H1 (cell line): ENCODE results near the gene DYNLT5. TPM values are rescaled to one million over a fixed set of nuclear protein-coding genes. Genes with fewer than 3 reads are reported as not detected.

ENCODE experiments used
- ASH2L ChIP-seq: fragments of 200-600, 300-600 bp; sonication (generic); IDR thresholded peaks from one replicate; pipeline ENCODE4 v1.7.1; 2017; ENCODE audit warnings: low read length
- CEBPB ChIP-seq: IDR thresholded peaks from 2 replicates; pipeline ENCODE4 v1.6.1; 2012; ENCODE audit warnings: low read depth, low read length
- CHD1 ChIP-seq: IDR thresholded peaks from 2 replicates; pipeline ENCODE4 v1.6.1; 2012; ENCODE audit warnings: low read depth, low read length, improper control_type of control experiment
- FOSL1 ChIP-seq: IDR thresholded peaks from 2 replicates; pipeline ENCODE4 v1.6.1; 2011; ENCODE audit warnings: mild to moderate bottlenecking, low read depth, low read length, moderate library complexity; ENCODE audit not compliant: insufficient read depth
- JUND ChIP-seq: IDR thresholded peaks from 2 replicates; pipeline ENCODE4 v1.6.1; 2011; ENCODE audit warnings: mild to moderate bottlenecking, improper control_type of control experiment, low read length
- KDM1A ChIP-seq: fragments of 200-600, 300-600 bp; sonication (generic); IDR thresholded peaks from 2 replicates; pipeline ENCODE4 v1.7.1; 2016; ENCODE audit warnings: mild to moderate bottlenecking, low read length, borderline replicate concordance
- KDM5A ChIP-seq: fragments of 200-600 bp; IDR thresholded peaks from 2 replicates; pipeline ENCODE4 v1.7.1; 2012; ENCODE audit warnings: mild to moderate bottlenecking, low read length, inconsistent platforms, mixed read lengths
- NANOG ChIP-seq: IDR thresholded peaks from 2 replicates; pipeline ENCODE4 v1.6.1; 2011; ENCODE audit warnings: low read length, low read depth, mild to moderate bottlenecking, inconsistent platforms; ENCODE audit not compliant: insufficient read depth, poor library complexity, severe bottlenecking
- NRF1 ChIP-seq: IDR thresholded peaks from 2 replicates; pipeline ENCODE4 v1.6.1; 2011; ENCODE audit warnings: mild to moderate bottlenecking, low read depth, low read length, improper control_type of control experiment
- RBBP5 ChIP-seq: IDR thresholded peaks from 2 replicates; pipeline ENCODE4 v1.7.1; 2012; ENCODE audit warnings: low read depth, mild to moderate bottlenecking, inconsistent platforms, low read length, moderate library complexity, borderline replicate concordance
- RFX5 ChIP-seq: IDR thresholded peaks from 2 replicates; pipeline ENCODE4 v1.6.1; 2011; ENCODE audit warnings: low read depth, low read length, improper control_type of control experiment, borderline replicate concordance
- RNF2 ChIP-seq: fragments of 200-900, 300-1000 bp; sonication (generic); IDR thresholded peaks from 2 replicates; pipeline ENCODE4 v1.7.1; 2016; ENCODE audit warnings: borderline replicate concordance, low read depth, mild to moderate bottlenecking, antibody characterized with exemption, low read length; ENCODE audit not compliant: poor library complexity, severe bottlenecking; ENCODE audit errors: missing control alignments
- SIRT6 ChIP-seq: IDR thresholded peaks from one replicate; pipeline ENCODE4 v1.7.1; 2012; ENCODE audit warnings: low read length, inconsistent platforms
- SP1 ChIP-seq: IDR thresholded peaks from 2 replicates; pipeline ENCODE4 v1.6.1; 2011; ENCODE audit warnings: low read depth, low read length
- SP4 ChIP-seq: IDR thresholded peaks from 2 replicates; pipeline ENCODE4 v1.6.1; 2012; ENCODE audit warnings: low read length, inconsistent platforms
- SRF ChIP-seq: IDR thresholded peaks from 2 replicates; pipeline ENCODE4 v1.6.1; 2011; ENCODE audit warnings: mild to moderate bottlenecking, low read depth, low read length, moderate library complexity
- SUZ12 ChIP-seq: fragments of 200-600 bp; sonication (generic); IDR thresholded peaks from 2 replicates; pipeline ENCODE4 v1.6.1; 2012; ENCODE audit warnings: mild to moderate bottlenecking, inconsistent platforms, low read length, moderate library complexity, mixed read lengths
- TCF12 ChIP-seq: IDR thresholded peaks from 2 replicates; pipeline ENCODE4 v1.6.1; 2011; ENCODE audit warnings: low read depth, mild to moderate bottlenecking, low read length
- TEAD4 ChIP-seq: IDR thresholded peaks from 2 replicates; pipeline ENCODE4 v1.6.1; 2012; ENCODE audit warnings: low read depth, low read length, inconsistent platforms, mixed read lengths
- polyA plus RNA-seq, 7 experiments: library from polyadenylated mRNA; depleted of rRNA in 3 of 7; stranded (reverse) in 5 of 7; unstranded in 2 of 7; fragments of >200 nt in 5 of 7; fragments of 200-250 nt in 2 of 7; gene quantifications; 1 replicate in 5 of 7; 2 replicates in 1 of 7; 4 replicates in 1 of 7; pipeline versions ENCODE4 v1.2.1 to v1.2.3, GENCODE V29; 2011 to 2013; ENCODE audit warnings: missing spikeins in 2 of 7, mixed read lengths in 2 of 7
- total RNA-seq: library from RNA; stranded (reverse); fragmentation: NEBNext Ultra II Directional; extraction: Animal tissue kit (Norgen Biotek cat#: 25700); gene quantifications from 2 replicates; pipeline ENCODE4 v1.2.1, GENCODE V29; 2021
- TF ChIP-seq, protein P1 (sequence below): IDR thresholded peaks from 2 replicates; pipeline ENCODE4 v1.6.1; 2012; ENCODE audit warnings: inconsistent platforms
- TF ChIP-seq, protein P2 (sequence below), 3 experiments: IDR thresholded peaks; 1 replicate in 2 of 3; 2 replicates in 1 of 3; pipeline versions ENCODE4 v1.5.1 to v1.6.1; 2011; ENCODE audit warnings: low read length in 3 of 3, mild to moderate bottlenecking in 3 of 3, inconsistent platforms in 2 of 3, low read depth in 1 of 3, moderate library complexity in 1 of 3; ENCODE audit not compliant: insufficient read depth in 1 of 3; ENCODE audit errors: control extremely low read depth in 1 of 3
- TF ChIP-seq, protein P3 (sequence below): IDR thresholded peaks from 2 replicates; pipeline ENCODE4 v1.6.1; 2012; ENCODE audit warnings: inconsistent platforms

Gene DYNLT5
- total and polyA plus RNA-seq, 2 of the 8 experiments (the other 6 are each of a cell fraction or from before 2014, with no cell fraction given): 0.93 to 1.5 TPM

DNA sequence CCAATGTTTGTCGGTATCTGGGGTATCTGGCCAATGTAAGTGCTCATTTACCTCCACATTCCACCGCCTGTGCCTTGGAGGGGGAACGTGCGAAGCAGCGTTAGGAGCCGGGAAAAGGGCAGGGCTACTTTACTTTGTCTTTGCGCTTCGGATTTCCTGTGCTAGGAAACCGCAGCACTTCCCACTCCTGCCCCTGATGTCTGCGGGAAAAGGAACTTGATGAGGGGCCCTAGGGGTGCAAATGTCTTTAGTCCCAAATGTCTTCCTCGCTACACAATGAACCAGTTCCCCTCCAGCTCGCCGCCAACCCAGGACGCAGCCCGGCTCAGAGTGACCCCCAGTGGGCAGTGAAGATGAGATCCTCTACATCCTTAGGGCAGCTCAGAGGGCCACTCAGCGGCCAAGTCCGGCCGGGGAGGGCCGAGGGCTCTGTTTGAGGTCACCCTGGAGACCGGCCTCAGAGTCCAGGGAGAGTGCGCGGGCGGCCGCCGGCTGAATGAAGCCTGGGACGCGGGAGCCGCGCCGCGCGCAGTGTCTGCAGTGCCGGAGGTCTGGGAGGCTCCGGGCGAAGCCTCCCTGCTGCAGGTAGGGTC lies at the start of gene DYNLT5 (continued):
- TF ChIP-seq RNF2: no peak
- no peak for TF ChIP-seq SIRT6
- TF ChIP-seq TEAD4: peak; percentile 68
- no peak for TF ChIP-seq FOSL1
- no peak for TF ChIP-seq CHD1
- no peak for TF ChIP-seq NANOG
- no peak for TF ChIP-seq SP4
- no peak for TF ChIP-seq JUND
- no peak for TF ChIP-seq SP1
- TF ChIP-seq, protein P1, sequence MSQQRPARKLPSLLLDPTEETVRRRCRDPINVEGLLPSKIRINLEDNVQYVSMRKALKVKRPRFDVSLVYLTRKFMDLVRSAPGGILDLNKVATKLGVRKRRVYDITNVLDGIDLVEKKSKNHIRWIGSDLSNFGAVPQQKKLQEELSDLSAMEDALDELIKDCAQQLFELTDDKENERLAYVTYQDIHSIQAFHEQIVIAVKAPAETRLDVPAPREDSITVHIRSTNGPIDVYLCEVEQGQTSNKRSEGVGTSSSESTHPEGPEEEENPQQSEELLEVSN: peak; percentile 75
- peak; percentile 77; the same call in 1 of the 2 replicates for TF ChIP-seq RBBP5
- TF ChIP-seq NRF1: no peak
- no peak for TF ChIP-seq SRF
- no peak for TF ChIP-seq TCF12
- no peak for TF ChIP-seq CEBPB
- peak; percentile 56; the same call in 1 of the 2 replicates for TF ChIP-seq SUZ12
- TF ChIP-seq, protein P2, sequence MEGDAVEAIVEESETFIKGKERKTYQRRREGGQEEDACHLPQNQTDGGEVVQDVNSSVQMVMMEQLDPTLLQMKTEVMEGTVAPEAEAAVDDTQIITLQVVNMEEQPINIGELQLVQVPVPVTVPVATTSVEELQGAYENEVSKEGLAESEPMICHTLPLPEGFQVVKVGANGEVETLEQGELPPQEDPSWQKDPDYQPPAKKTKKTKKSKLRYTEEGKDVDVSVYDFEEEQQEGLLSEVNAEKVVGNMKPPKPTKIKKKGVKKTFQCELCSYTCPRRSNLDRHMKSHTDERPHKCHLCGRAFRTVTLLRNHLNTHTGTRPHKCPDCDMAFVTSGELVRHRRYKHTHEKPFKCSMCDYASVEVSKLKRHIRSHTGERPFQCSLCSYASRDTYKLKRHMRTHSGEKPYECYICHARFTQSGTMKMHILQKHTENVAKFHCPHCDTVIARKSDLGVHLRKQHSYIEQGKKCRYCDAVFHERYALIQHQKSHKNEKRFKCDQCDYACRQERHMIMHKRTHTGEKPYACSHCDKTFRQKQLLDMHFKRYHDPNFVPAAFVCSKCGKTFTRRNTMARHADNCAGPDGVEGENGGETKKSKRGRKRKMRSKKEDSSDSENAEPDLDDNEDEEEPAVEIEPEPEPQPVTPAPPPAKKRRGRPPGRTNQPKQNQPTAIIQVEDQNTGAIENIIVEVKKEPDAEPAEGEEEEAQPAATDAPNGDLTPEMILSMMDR (IDR thresholded peaks at IDR 0.05; ENCODE audit: control extremely low read depth in 1 of 3, insufficient read depth in 1 of 3, low read depth in 1 of 3, low read length in 3 of 3): peak; percentile 34 to 44 (median 43); a peak in 3 of 4 replicates
- no peak for TF ChIP-seq RFX5
- peak; percentile 69 for TF ChIP-seq ASH2L
- no peak for TF ChIP-seq KDM1A
- TF ChIP-seq KDM5A: no peak
- TF ChIP-seq, protein P3, sequence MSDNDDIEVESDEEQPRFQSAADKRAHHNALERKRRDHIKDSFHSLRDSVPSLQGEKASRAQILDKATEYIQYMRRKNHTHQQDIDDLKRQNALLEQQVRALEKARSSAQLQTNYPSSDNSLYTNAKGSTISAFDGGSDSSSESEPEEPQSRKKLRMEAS: peak; percentile 69
